ENCODE data around the gene NFYC.

- TF ChIP-seq CTCF (IDR thresholded peaks at IDR 0.05) (no peak), POLR2A (IDR thresholded peaks at IDR 0.05) (no peak)
Observed at GRCh38 chr1:40736085-40736531, 44.6 kb downstream of the NFYC start.
